HCT116 (cell line): ENCODE data around the gene APBA1. TPM values are rescaled to one million over a fixed set of nuclear protein-coding genes. Genes with fewer than 3 reads are reported as not detected.

Experiments
- ATAC-seq: fragments of 200-7000 bp; cut with Tn5 transposase; 2 replicates; pipeline ENCODE4 v1.9.1; 2020; ENCODE audit warnings: mild to moderate bottlenecking, moderate library complexity
- BruUV-seq: library from RNA; stranded (reverse); fragments of 400-500 nt; replicated peaks from 2 replicates; lab custom pipeline; 2021; lab: Mats Ljungman, UMichigan
- CTCF ChIA-PET: fragments of 300-600 bp; sonication (Branson Sonifier 250); formaldehyde crosslinking; loops from one replicate; lab custom pipeline; 2021; ENCODE audit warnings: antibody characterized with exemption; lab: Charles Lee
- POLR2A ChIA-PET: fragments of 300-600, 350-600 bp; sonication (Branson Sonifier 250); formaldehyde crosslinking; loops from one replicate; lab custom pipeline; 2021; ENCODE audit warnings: antibody characterized with exemption; lab: Charles Lee
- RAD21 ChIA-PET, 2 experiments: fragments of 300-600 bp; sonication (Branson Sonifier 250); formaldehyde crosslinking; loops; one replicate each; lab custom pipeline; 2023; ENCODE audit warnings: low total read pairs in 2 of 2; ENCODE audit not compliant: uncharacterized antibody in 2 of 2, unreplicated experiment in 2 of 2, low non-redundant PET in 1 of 2; lab: Charles Lee
- DNase-seq: peaks from one replicate; pipeline ENCODE4 v3.0.0-alpha.2; 2010; ENCODE audit warnings: low read depth, low spot score
- H2AFZ ChIP-seq: fragments of 200-600 bp; shearing (Covaris generic), sonication (generic); 2 replicates; pipeline ENCODE4 v1.6.1; 2017; ENCODE audit warnings: low read depth, mixed run types, mixed read lengths, antibody characterized with exemption, low read length; ENCODE audit not compliant: poor library complexity, severe bottlenecking
- H3K27ac ChIP-seq: 2 replicates; pipeline ENCODE4 v1.5.1; 2012; ENCODE audit warnings: low read depth, low read length
- H3K27me3 ChIP-seq: fragments of 200-600 bp; sonication (generic); 2 replicates; pipeline ENCODE4 v1.6.1; 2016; ENCODE audit warnings: mixed run types, low read length, mixed read lengths; ENCODE audit not compliant: insufficient read depth
- H3K36me3 ChIP-seq, 2 experiments: fragments of 200-500 bp in 1 of 2; fragments of 200-600 bp in 1 of 2; sonication (Bioruptor generic) in 1 of 2; sonication (generic) in 1 of 2; 2 replicates each; pipeline versions ENCODE4 v1.5.1 to v1.6.1; 2014 to 2016; ENCODE audit warnings: low read length in 2 of 2, inconsistent platforms in 1 of 2, mixed read lengths in 1 of 2, mixed run types in 1 of 2; ENCODE audit not compliant: insufficient read depth in 2 of 2, control insufficient read depth in 1 of 2
- H3K4me1 ChIP-seq, 2 experiments: fragments of 200-600 bp in 1 of 2; sonication (generic) in 1 of 2; 2 replicates each; pipeline versions ENCODE4 v1.5.1 to v1.6.1; 2012 to 2017; ENCODE audit warnings: low read length in 2 of 2, inconsistent platforms in 1 of 2, mild to moderate bottlenecking in 1 of 2, mixed read lengths in 1 of 2, mixed run types in 1 of 2, moderate library complexity in 1 of 2; ENCODE audit not compliant: insufficient read depth in 2 of 2, control insufficient read depth in 1 of 2
- H3K4me2 ChIP-seq: fragments of 200-600 bp; sonication (generic); 2 replicates; pipeline ENCODE4 v1.6.1; 2017; ENCODE audit warnings: mixed run types, low read length, mixed read lengths
- H3K4me3 ChIP-seq, 2 experiments: fragments of 200-600 bp in 1 of 2; sonication (generic) in 1 of 2; replicated peaks in 1 of 2; 2 replicates each; pipeline ENCODE4 v1.5.1; 2011 to 2016; ENCODE audit warnings: low read length in 2 of 2, control low read depth in 1 of 2, low read depth in 1 of 2, mild to moderate bottlenecking in 1 of 2, mixed read lengths in 1 of 2, mixed run types in 1 of 2
- H3K79me2 ChIP-seq: fragments of 200-600 bp; sonication (generic); 2 replicates; pipeline ENCODE4 v1.6.1; 2017; ENCODE audit warnings: mild to moderate bottlenecking, mixed run types, low read length, moderate library complexity, mixed read lengths; ENCODE audit not compliant: insufficient read depth
- H3K9ac ChIP-seq: fragments of 200-600 bp; sonication (generic); 2 replicates; pipeline ENCODE4 v1.6.1; 2016; ENCODE audit warnings: low read length, mixed read lengths
- H3K9me2 ChIP-seq: fragments of 200-600 bp; sonication (generic), shearing (Covaris generic); 2 replicates; pipeline ENCODE4 v1.6.1; 2017; ENCODE audit warnings: mixed run types, mild to moderate bottlenecking, moderate library complexity; ENCODE audit not compliant: insufficient read depth
- H3K9me3 ChIP-seq, 2 experiments: fragments of 200-500 bp in 1 of 2; fragments of 200-600 bp in 1 of 2; sonication (Bioruptor generic) in 1 of 2; sonication (generic) in 1 of 2; 2 replicates each; pipeline ENCODE4 v1.6.1; 2014 to 2017; ENCODE audit warnings: low read length in 2 of 2, mixed read lengths in 2 of 2, inconsistent platforms in 1 of 2, low read depth in 1 of 2, mild to moderate bottlenecking in 1 of 2, mixed run types in 1 of 2, moderate library complexity in 1 of 2; ENCODE audit not compliant: control insufficient read depth in 1 of 2, insufficient read depth in 1 of 2
- H4K20me1 ChIP-seq: fragments of 200-600 bp; sonication (generic), shearing (Covaris generic); 2 replicates; pipeline ENCODE4 v1.6.1; 2017; ENCODE audit warnings: mixed run types, mild to moderate bottlenecking, moderate library complexity; ENCODE audit not compliant: insufficient read depth
- POLR2AphosphoS5 ChIP-seq: IDR thresholded peaks from 2 replicates; pipeline ENCODE4 v1.6.1; 2011; ENCODE audit warnings: mild to moderate bottlenecking, low read depth, low read length, moderate library complexity
- SRF ChIP-seq: IDR thresholded peaks from 2 replicates; pipeline ENCODE4 v1.6.1; 2012; ENCODE audit warnings: low read depth
- YY1 ChIP-seq: IDR thresholded peaks from 2 replicates; pipeline ENCODE4 v1.6.1; 2011; ENCODE audit warnings: low read length, low read depth, moderate library complexity, mild to moderate bottlenecking; ENCODE audit not compliant: insufficient replicate concordance; ENCODE audit errors: extremely low read depth
- ZFX ChIP-seq: fragments of 450-650 bp; IDR thresholded peaks from 2 replicates; pipeline ENCODE4 v1.6.1; 2017
- intact Hi-C: fragments of 100-400 bp; cut with micrococcal nuclease; formaldehyde crosslinking; loops from 2 replicates; pipeline ENCODE4 v1.10.0; 2022
- total RNA-seq: library from RNA; stranded (reverse); gene quantifications from one replicate; pipeline ENCODE4 v1.2.1, GENCODE V29; 2021; ENCODE audit not compliant: unreplicated experiment
- TF ChIP-seq, protein P1 (sequence below): IDR thresholded peaks from 2 replicates; pipeline ENCODE4 v1.6.1; 2011; ENCODE audit warnings: mild to moderate bottlenecking, low read length, moderate library complexity; ENCODE audit not compliant: insufficient replicate concordance; ENCODE audit errors: extremely low read depth
- TF ChIP-seq, protein P2 (sequence below): IDR thresholded peaks from 2 replicates; pipeline ENCODE4 v1.6.1; 2012
- TF ChIP-seq, protein P3 (sequence below), 3 experiments: fragments of 200-600 bp in 1 of 3; sonication (generic) in 1 of 3; IDR thresholded peaks in 2 of 3; conservative IDR thresholded peaks in 1 of 3; 2 replicates each; pipeline ENCODE4 v1.5.1; 2012 to 2017; ENCODE audit warnings: low read depth in 2 of 3, low read length in 2 of 3, antibody characterized with exemption in 1 of 3, borderline replicate concordance in 1 of 3, control low read depth in 1 of 3, mild to moderate bottlenecking in 1 of 3, mixed read lengths in 1 of 3, mixed run types in 1 of 3, moderate library complexity in 1 of 3; ENCODE audit not compliant: insufficient read depth in 1 of 3

APBA1 gene
- total RNA-seq, 1 experiment from 2014 or later = 0.20 TPM

DNA sequence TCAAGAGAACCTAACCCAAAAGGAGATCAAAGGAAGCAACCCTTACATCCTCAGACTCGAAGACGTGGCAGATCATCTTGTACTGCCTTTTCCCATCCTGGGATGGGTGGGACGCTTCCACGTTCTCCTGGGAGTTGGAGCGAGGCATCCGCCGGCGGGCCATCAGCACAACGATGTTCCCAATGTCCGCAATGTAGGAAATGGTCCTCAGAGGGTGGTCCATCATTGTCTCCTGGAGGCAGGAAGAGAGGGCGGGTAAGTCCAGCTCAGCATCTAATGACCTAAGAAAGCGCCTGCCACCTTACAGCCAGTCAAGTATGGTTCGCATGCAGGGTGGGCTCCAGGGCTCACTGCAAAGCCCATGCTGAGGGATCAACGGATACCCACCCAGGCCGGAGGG is 216.0 kb downstream of the APBA1 start:
- POLR2A ChIA-PET = no interaction called here
- Histone ChIP-seq H3K79me2 (no peaks in the 10 kb centered on the region), H3K9ac (no peak overlapping the region), H3K4me2 (no peak overlapping the region), H3K27me3 (peaks cover 50% of the 10 kb centered on the region), H3K27ac (no peak overlapping the region), H3K36me3 (no peaks in the 10 kb centered on the region), H4K20me1 (no peaks in the 10 kb centered on the region), H3K9me3 (no peaks in the 10 kb centered on the region), H3K4me1 (no peaks in the 10 kb centered on the region), H3K4me3 (no peak overlapping the region), H3K9me2 (no peaks in the 10 kb centered on the region)
- CTCF ChIA-PET = no interaction called here
- intact Hi-C loops = no loop called here
- no peak for DNase-seq
- TF ChIP-seq, protein P1, sequence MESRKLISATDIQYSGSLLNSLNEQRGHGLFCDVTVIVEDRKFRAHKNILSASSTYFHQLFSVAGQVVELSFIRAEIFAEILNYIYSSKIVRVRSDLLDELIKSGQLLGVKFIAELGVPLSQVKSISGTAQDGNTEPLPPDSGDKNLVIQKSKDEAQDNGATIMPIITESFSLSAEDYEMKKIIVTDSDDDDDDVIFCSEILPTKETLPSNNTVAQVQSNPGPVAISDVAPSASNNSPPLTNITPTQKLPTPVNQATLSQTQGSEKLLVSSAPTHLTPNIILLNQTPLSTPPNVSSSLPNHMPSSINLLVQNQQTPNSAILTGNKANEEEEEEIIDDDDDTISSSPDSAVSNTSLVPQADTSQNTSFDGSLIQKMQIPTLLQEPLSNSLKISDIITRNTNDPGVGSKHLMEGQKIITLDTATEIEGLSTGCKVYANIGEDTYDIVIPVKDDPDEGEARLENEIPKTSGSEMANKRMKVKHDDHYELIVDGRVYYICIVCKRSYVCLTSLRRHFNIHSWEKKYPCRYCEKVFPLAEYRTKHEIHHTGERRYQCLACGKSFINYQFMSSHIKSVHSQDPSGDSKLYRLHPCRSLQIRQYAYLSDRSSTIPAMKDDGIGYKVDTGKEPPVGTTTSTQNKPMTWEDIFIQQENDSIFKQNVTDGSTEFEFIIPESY = no peak
- TF ChIP-seq, protein P2, sequence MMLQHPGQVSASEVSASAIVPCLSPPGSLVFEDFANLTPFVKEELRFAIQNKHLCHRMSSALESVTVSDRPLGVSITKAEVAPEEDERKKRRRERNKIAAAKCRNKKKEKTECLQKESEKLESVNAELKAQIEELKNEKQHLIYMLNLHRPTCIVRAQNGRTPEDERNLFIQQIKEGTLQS = no peak
- TF ChIP-seq POLR2AphosphoS5 = no peak
- TF ChIP-seq ZFX = no peak
- TF ChIP-seq SRF = no peak
- TF ChIP-seq, protein P3, sequence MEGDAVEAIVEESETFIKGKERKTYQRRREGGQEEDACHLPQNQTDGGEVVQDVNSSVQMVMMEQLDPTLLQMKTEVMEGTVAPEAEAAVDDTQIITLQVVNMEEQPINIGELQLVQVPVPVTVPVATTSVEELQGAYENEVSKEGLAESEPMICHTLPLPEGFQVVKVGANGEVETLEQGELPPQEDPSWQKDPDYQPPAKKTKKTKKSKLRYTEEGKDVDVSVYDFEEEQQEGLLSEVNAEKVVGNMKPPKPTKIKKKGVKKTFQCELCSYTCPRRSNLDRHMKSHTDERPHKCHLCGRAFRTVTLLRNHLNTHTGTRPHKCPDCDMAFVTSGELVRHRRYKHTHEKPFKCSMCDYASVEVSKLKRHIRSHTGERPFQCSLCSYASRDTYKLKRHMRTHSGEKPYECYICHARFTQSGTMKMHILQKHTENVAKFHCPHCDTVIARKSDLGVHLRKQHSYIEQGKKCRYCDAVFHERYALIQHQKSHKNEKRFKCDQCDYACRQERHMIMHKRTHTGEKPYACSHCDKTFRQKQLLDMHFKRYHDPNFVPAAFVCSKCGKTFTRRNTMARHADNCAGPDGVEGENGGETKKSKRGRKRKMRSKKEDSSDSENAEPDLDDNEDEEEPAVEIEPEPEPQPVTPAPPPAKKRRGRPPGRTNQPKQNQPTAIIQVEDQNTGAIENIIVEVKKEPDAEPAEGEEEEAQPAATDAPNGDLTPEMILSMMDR (IDR thresholded peaks at IDR 0.05 in 2 of 3, conservative IDR thresholded peaks at IDR 0.05 in 1 of 3; ENCODE audit: borderline replicate concordance in 1 of 3, insufficient read depth in 1 of 3, low read depth in 2 of 3, low read length in 2 of 3) = no peak
- no peak for TF ChIP-seq YY1
- TF ChIP-seq, all 23 proteins: peak for 0
- no peak for ATAC-seq
- RAD21 ChIA-PET = no interaction called here
- no TSS peak for BruUV-seq
- H2AFZ ChIP-seq = no peak overlapping the region
